NCI-H128 (cell line): ENCODE results near the gene OVOL2.
"Not testable (repeated sequence)": the region's sequence is repeated elsewhere in the genome, so short reads cannot be mapped to it uniquely, and the experiment has no call there.

ENCODE experiments used
- DNase-seq: peaks from one replicate; lab custom pipeline; 2025; ENCODE audit not compliant: unreplicated experiment; lab: John Stamatoyannopoulos, UW

OVOL2 gene

GRCh38 chr20:18058661-18059467 is 1.1 kb upstream of the OVOL2 start:
- DNase-seq: peak; percentile 85

- no peak for DNase-seq
Observed at GRCh38 chr20:18057994-18058349, 256 bp upstream of the OVOL2 start.

- DNase-seq: peak; percentile 27
Observed at GRCh38 chr20:18056174-18057100, 1.3 kb downstream of the OVOL2 start.

GRCh38 chr20:18055261-18055660 is 2.5 kb downstream of the OVOL2 start:
- no peak for DNase-seq

GRCh38 chr20:18052856-18053255 is 4.9 kb downstream of the OVOL2 start:
- DNase-seq: no peak

- DNase-seq: no peak
Observed at GRCh38 chr20:18050628-18051027, 7.1 kb downstream of the OVOL2 start.

GRCh38 chr20:18048176-18048575 is 9.5 kb downstream of the OVOL2 start:
- DNase-seq: no peak

- DNase-seq: no peak
Observed at GRCh38 chr20:18046535-18046934, 11.2 kb downstream of the OVOL2 start.

- no peak for DNase-seq
Observed at GRCh38 chr20:18042229-18042628, 15.5 kb downstream of the OVOL2 start.

GRCh38 chr20:18041462-18041861 is 16.3 kb downstream of the OVOL2 start:
- no peak for DNase-seq

- DNase-seq: no peak
Observed at GRCh38 chr20:18039063-18039462, 18.7 kb downstream of the OVOL2 start.

GRCh38 chr20:18034039-18034438 is 23.7 kb downstream of the OVOL2 start:
- DNase-seq: no peak

- DNase-seq: no peak
Observed at GRCh38 chr20:18032977-18033892, 24.5 kb downstream of the OVOL2 start.

- DNase-seq: no peak
Observed at GRCh38 chr20:18031888-18032509, 25.7 kb downstream of the OVOL2 start.

- no peak for DNase-seq
Observed at GRCh38 chr20:18031050-18031449, 26.7 kb downstream of the OVOL2 start.

GRCh38 chr20:18030020-18030419 is 27.7 kb downstream of the OVOL2 start:
- no peak for DNase-seq

- not testable (repeated sequence) for DNase-seq
Observed at GRCh38 chr20:18027011-18027410, 30.7 kb downstream of the OVOL2 start.

GRCh38 chr20:18024606-18025127 is 33.0 kb downstream of the OVOL2 start:
- no peak for DNase-seq

- DNase-seq: no peak
Observed at GRCh38 chr20:18020931-18021330, 36.8 kb downstream of the OVOL2 start.

GRCh38 chr20:18019068-18019467 is 38.6 kb downstream of the OVOL2 start:
- DNase-seq: no peak
